BE2C (cell line): ENCODE results near the gene PDE2A.

Experiments
- DNase-seq: peaks from one replicate; pipeline ENCODE4 v3.0.0-alpha.2; 2020
- H3K27me3 ChIP-seq: fragments of 250-450 bp; sonication (Bioruptor Pico); 2 replicates; pipeline ENCODE4 v1.5.1; 2020; ENCODE audit warnings: mild to moderate bottlenecking
- H3K36me3 ChIP-seq: fragments of 250-450 bp; sonication (Bioruptor Pico); 2 replicates; pipeline ENCODE4 v1.5.1; 2020; ENCODE audit warnings: mild to moderate bottlenecking
- H3K4me1 ChIP-seq: fragments of 250-450 bp; sonication (Bioruptor Pico); 2 replicates; pipeline ENCODE4 v1.5.1; 2020
- H3K4me3 ChIP-seq: 2 replicates; pipeline ENCODE4 v1.5.1; 2011; ENCODE audit warnings: low read depth, low read length
- H3K9me3 ChIP-seq: fragments of 250-450 bp; sonication (Bioruptor Pico); 2 replicates; pipeline ENCODE4 v1.5.1; 2020
- TF ChIP-seq, protein P1 (sequence below): IDR thresholded peaks from 2 replicates; pipeline ENCODE4 v1.5.1; 2012; ENCODE audit warnings: mild to moderate bottlenecking, low read depth, low read length

The PDE2A gene

DNA sequence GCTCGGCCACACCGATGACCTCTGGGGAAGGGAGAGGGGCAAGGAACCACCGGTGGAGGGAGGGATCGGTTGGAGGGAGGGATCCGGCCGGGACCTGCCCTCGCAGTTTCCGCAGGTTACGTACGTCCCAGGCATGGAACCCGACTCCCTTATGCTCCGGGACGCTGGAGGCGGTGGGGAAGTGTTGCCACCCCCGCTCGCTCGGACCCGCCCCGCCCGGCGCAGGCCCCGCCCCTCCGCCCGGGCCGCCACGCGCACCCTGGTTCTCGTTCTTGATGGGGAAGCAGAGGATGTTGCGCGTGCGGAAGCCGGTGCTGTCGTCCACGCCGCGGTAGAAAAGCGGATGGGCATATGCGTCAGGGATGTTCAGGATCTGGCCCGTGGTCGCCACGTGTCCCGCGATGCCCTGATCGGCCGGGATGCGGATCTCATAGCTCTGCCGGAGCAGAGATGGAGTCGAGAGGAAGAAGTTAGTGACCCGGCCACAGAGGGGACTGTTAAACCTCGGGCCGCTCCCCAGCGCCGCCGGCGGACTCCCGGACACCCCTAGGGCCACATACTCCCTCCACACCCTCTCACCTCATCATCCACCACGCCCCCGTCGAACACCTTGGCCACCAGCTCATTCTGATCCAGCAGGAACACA lies 89.8 kb downstream of the PDE2A start:
- Histone ChIP-seq H3K9me3 (no peaks in the 10 kb centered on the region), H3K36me3 (peaks cover 64% of the 10 kb centered on the region), H3K27me3 (no peaks in the 10 kb centered on the region), H3K4me3 (no peak overlapping the region), H3K4me1 (no peaks in the 10 kb centered on the region)
- TF ChIP-seq, protein P1, sequence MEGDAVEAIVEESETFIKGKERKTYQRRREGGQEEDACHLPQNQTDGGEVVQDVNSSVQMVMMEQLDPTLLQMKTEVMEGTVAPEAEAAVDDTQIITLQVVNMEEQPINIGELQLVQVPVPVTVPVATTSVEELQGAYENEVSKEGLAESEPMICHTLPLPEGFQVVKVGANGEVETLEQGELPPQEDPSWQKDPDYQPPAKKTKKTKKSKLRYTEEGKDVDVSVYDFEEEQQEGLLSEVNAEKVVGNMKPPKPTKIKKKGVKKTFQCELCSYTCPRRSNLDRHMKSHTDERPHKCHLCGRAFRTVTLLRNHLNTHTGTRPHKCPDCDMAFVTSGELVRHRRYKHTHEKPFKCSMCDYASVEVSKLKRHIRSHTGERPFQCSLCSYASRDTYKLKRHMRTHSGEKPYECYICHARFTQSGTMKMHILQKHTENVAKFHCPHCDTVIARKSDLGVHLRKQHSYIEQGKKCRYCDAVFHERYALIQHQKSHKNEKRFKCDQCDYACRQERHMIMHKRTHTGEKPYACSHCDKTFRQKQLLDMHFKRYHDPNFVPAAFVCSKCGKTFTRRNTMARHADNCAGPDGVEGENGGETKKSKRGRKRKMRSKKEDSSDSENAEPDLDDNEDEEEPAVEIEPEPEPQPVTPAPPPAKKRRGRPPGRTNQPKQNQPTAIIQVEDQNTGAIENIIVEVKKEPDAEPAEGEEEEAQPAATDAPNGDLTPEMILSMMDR: no peak
- DNase-seq: no peak

DNA sequence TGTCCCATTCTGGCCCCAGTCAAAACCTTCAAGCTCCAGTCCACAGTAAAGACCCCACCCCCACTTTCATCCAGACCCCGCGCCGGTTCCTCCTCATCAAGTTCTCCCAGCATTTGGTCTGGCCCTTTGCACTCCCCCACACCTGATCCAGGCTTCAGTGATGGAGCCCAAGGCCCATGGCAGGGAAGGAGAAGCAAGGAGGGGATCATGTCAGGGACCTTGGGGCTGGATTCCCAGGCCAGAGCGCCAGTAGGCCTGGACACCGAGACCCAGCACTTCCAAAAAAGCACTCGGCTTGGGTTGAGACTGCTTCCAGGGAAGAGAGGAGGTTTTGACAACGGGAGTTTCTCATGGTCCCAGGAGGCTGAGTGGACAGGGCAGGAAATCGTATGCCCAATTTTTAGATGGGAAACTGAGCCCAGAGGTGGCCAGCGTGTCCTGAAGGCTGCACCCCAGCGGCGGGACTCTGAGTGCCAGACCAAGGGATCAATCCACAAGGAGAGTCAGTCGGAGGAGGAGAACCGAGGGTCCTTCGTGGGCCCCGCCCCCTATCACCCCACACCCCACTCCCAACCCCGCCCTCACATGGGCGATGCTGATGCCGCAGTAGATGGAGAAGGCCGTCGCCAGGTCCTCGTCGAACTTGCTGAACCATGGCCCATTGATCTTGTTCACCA lies 90.5 kb downstream of the PDE2A start:
- Histone ChIP-seq H3K9me3 (no peaks in the 10 kb centered on the region), H3K27me3 (no peaks in the 10 kb centered on the region), H3K4me1 (no peaks in the 10 kb centered on the region), H3K36me3 (peaks cover 65% of the 10 kb centered on the region), H3K4me3 (no peak overlapping the region)
- no peak for DNase-seq
- TF ChIP-seq, protein P1: no peak

DNA sequence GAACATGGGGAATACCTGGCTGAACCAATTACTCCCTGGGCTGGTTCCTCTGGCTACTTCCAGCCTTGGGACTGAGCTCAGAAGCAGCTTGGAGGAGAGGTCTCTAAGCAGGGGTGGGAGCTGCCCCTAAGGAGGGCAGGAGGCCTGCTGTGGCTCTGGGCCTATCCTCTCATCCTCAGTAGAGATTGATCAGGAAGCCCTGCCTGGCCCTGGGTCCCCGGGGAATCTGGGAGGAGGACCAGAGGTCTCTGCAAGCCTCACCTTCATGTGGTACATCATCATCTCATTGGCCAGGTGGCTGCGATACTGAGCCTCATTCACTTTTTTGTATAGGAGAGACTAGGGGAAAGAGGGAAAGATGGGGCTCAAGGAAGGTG lies 91.1 kb downstream of the PDE2A start:
- Histone ChIP-seq H3K4me1 (no peaks in the 10 kb centered on the region), H3K4me3 (no peak overlapping the region), H3K9me3 (no peaks in the 10 kb centered on the region), H3K36me3 (peaks cover 71% of the 10 kb centered on the region), H3K27me3 (no peaks in the 10 kb centered on the region)
- DNase-seq: no peak
- TF ChIP-seq, protein P1: no peak

DNA sequence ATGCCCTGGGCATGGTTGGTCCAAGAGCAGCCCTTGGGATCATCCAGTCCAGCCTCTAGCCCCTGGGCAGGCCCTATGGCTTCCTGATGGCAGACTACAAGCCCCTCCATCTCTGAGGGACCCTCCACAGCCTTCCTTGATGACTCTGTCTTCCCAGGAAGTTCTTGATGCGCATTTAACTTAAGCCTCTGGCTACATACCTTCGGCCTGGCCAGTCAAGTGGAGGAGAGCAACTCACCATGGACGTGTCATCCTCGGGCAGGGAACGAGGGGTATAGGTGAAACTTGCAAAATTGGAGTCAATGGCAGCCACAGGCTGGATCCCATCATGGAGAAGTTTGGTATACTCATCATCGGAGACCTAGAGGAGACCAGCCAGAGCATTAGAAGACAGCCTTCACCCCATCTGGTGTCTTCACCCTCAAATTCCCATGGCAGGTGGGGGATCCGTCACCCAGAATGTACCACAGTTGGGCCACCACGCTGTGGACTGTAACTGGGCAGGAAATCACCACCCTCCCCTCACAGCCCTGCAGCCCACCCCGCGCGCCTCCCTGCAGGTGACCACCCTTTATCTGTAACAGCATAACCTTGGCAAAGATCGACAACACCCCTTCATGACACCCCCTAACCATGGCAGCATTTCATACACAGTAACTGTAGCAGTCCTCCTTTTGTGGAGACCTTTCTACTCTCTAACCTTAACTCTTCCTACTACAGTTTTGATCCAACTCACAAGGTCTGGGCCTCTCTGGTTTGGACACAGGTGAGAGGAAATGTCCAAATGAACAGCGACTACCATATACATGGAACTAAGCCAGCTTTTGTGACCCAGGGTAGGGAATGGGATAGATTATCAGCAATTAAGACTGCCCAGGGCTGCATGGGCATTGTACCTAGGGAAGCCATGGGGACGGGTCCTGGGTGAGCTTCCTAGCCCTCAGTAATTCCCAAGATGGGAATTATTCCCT lies 91.7 kb downstream of the PDE2A start:
- no peak for DNase-seq
- Histone ChIP-seq H3K4me3 (no peak overlapping the region), H3K4me1 (no peaks in the 10 kb centered on the region), H3K36me3 (peaks cover 75% of the 10 kb centered on the region), H3K9me3 (no peaks in the 10 kb centered on the region), H3K27me3 (no peaks in the 10 kb centered on the region)
- TF ChIP-seq, protein P1: no peak

DNA sequence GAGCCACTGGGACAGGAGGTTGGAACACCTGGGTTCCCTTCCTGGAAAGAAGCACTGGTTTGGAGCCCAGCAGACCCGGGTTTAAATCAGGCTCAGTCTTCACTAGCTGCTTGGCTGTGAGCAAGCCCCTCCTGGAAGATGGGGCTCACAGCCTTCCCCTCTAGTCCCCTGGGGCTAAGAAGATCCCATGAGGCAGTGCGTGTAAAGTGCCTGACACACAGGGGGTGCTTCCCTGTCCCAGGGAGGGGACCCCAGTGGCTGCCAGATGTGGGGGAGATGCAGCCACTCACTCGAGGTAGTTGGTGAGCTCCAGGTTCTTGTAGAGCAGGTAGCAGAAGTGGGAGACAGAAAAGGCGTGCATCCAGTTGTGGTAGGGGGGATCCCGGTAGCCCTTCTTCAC lies 93.2 kb downstream of the PDE2A start:
- peaks cover 80% of the 10 kb centered on the region for H3K36me3 ChIP-seq
- H3K4me3 ChIP-seq: no peak overlapping the region
- TF ChIP-seq, protein P1: no peak
- no peaks in the 10 kb centered on the region for H3K27me3 ChIP-seq
- DNase-seq: no peak
- no peaks in the 10 kb centered on the region for H3K4me1 ChIP-seq
- no peaks in the 10 kb centered on the region for H3K9me3 ChIP-seq
